ENCODE results near the gene ITGB8. TPM values are rescaled to one million over a fixed set of nuclear protein-coding genes. Genes with fewer than 3 reads are reported as not detected.

The ITGB8 gene
- total RNA-seq, 2 donors from 2014 or later: 9.5 to 11.9 TPM

DNA sequence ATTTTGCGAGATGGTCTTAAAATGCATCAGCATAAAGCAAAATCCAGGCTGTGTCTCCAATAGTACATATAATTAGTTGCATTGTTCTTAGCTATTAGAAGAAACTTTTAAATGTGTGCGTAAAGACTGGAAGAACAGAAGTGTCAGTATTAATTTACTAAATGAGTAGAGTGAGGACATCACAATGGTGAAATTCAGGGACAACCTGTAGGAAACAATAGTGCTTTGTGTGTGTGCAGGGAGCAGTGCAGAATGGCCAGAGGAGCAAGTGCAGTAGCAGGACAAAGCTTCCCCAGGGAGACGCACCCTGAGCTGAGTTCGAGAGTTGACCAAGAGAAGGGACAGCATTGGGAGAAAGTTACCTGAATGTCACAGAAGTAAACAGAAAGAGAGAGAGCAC is 13.7 kb downstream of the ITGB8 start:
- DNase-seq (ENCODE audit: low spot score) (no peak), ATAC-seq (ENCODE audit: insufficient number of reproducible peaks, low FRiP score, low read depth) (no peak)
- no peaks in the 10 kb centered on the region for H3K9me3 ChIP-seq
- H3K4me3 ChIP-seq: no peak overlapping the region
- H3K36me3 ChIP-seq: no peaks in the 10 kb centered on the region
- no peak overlapping the region for H3K27ac ChIP-seq
- H3K27me3 ChIP-seq (replicated peaks; ENCODE audit: insufficient read depth): no peaks in the 10 kb centered on the region
- H3K4me1 ChIP-seq (ENCODE audit: control insufficient read depth in 1 of 2, low read depth in 2 of 2): no peaks in the 10 kb centered on the region
- TF ChIP-seq, protein P1, sequence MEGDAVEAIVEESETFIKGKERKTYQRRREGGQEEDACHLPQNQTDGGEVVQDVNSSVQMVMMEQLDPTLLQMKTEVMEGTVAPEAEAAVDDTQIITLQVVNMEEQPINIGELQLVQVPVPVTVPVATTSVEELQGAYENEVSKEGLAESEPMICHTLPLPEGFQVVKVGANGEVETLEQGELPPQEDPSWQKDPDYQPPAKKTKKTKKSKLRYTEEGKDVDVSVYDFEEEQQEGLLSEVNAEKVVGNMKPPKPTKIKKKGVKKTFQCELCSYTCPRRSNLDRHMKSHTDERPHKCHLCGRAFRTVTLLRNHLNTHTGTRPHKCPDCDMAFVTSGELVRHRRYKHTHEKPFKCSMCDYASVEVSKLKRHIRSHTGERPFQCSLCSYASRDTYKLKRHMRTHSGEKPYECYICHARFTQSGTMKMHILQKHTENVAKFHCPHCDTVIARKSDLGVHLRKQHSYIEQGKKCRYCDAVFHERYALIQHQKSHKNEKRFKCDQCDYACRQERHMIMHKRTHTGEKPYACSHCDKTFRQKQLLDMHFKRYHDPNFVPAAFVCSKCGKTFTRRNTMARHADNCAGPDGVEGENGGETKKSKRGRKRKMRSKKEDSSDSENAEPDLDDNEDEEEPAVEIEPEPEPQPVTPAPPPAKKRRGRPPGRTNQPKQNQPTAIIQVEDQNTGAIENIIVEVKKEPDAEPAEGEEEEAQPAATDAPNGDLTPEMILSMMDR (IDR thresholded peaks at IDR 0.05): no peak

DNA sequence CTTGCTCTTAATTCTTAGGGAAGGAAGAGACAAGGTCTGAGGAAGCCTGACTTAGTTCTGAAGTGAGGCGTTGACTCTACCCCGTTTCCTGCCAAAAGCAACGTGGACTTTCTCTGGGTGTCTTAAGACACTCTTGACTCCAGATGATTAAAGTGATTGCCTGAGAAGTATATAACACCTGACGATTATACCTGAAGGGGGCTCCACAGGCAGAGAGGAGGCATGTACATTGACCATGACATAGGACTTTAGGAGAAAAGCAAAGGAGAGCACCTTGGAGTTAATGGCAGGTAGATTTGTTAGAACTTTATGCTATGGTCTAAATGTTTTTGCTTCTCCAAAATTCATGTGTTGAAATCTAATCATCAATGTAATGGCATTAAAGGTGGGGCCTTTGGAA is 15.9 kb downstream of the ITGB8 start:
- TF ChIP-seq, protein P1 (IDR thresholded peaks at IDR 0.05): no peak

DNA sequence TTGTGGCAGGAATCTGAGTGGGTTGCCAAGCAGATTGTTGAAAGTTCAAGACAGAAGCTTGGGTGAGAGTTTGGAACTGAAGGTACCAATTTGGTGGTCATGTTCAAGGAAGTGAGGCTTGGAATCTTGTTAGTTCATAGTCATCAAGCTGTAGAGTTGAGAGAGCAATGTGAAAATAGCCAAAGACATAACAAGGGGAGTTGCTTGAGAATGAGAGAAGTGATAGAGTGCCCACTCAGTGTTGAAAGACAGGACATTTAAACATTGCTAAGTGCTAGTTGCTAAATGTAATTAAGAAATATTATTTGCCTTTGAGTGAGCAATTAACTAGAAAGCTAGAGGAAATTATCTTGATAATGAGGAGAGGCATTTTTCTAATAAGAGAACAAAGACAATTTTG is 17.0 kb downstream of the ITGB8 start:
- no peaks in the 10 kb centered on the region for H3K27me3 ChIP-seq (replicated peaks; ENCODE audit: insufficient read depth)
- TF ChIP-seq, protein P1 (IDR thresholded peaks at IDR 0.05): no peak
- no peaks in the 10 kb centered on the region for H3K36me3 ChIP-seq
- H3K9me3 ChIP-seq: no peaks in the 10 kb centered on the region
- ATAC-seq (ENCODE audit: insufficient number of reproducible peaks, low FRiP score, low read depth): no peak
- no peak overlapping the region for H3K27ac ChIP-seq
- H3K4me3 ChIP-seq: no peak overlapping the region
- DNase-seq (ENCODE audit: low spot score): no peak
- H3K4me1 ChIP-seq (ENCODE audit: control insufficient read depth in 1 of 2, low read depth in 2 of 2): peaks cover 13 to 28% of the 10 kb centered on the region in 2 donors

More for the DNA sequence above, 15.9 kb downstream of the ITGB8 start:
- ATAC-seq (ENCODE audit: insufficient number of reproducible peaks, low FRiP score, low read depth) (no peak), DNase-seq (ENCODE audit: low spot score) (no peak)
- peaks cover 7 to 18% of the 10 kb centered on the region in 2 donors for H3K4me1 ChIP-seq (ENCODE audit: control insufficient read depth in 1 of 2, low read depth in 2 of 2)
- H3K9me3 ChIP-seq: no peaks in the 10 kb centered on the region
- H3K36me3 ChIP-seq: no peaks in the 10 kb centered on the region
- no peak overlapping the region for H3K27ac ChIP-seq
- H3K27me3 ChIP-seq (replicated peaks; ENCODE audit: insufficient read depth): no peaks in the 10 kb centered on the region
- no peak overlapping the region for H3K4me3 ChIP-seq

DNA sequence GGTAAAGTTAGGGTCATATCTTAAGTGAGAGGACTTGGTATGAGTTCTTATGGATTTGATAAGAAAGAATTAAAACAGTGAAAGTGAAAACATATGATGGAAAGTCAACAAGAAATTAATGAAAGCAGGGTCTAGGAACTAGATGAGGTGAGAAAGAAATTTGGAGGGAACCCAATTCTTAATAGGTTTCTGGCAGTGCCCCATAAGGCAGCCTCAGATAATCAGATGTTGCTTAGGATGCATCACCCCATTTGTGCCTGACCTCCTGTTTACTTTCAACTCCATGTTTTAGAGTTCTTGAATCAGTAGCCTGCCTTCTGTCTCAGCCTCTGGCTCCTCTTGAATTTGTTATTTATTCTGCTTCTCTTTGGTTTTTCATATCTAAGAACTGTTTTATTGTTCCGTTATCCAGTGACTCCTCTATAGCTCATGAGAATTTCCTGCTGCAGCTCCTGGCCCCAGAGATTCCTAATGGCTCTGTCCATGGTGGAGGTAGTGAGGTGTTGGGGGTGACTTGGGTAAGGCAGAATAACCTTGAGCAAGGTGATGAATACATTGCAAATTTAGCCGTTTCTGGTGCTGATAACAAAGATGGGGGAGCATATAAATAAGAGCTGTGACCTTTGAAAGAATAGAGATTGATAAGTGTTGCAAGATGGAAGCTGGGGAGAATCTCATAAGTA is 17.6 kb downstream of the ITGB8 start:
- no peaks in the 10 kb centered on the region for H3K27me3 ChIP-seq (replicated peaks; ENCODE audit: insufficient read depth)
- no peaks in the 10 kb centered on the region for H3K9me3 ChIP-seq
- no peaks in the 10 kb centered on the region for H3K36me3 ChIP-seq
- DNase-seq (ENCODE audit: low spot score): no peak
- no peak for ATAC-seq (ENCODE audit: insufficient number of reproducible peaks, low FRiP score, low read depth)
- no peak overlapping the region for H3K27ac ChIP-seq
- H3K4me3 ChIP-seq: no peak overlapping the region
- H3K4me1 ChIP-seq (ENCODE audit: control insufficient read depth in 1 of 2, low read depth in 2 of 2): peaks cover 13 to 28% of the 10 kb centered on the region in 2 donors
- TF ChIP-seq, protein P1 (IDR thresholded peaks at IDR 0.05): no peak

DNA sequence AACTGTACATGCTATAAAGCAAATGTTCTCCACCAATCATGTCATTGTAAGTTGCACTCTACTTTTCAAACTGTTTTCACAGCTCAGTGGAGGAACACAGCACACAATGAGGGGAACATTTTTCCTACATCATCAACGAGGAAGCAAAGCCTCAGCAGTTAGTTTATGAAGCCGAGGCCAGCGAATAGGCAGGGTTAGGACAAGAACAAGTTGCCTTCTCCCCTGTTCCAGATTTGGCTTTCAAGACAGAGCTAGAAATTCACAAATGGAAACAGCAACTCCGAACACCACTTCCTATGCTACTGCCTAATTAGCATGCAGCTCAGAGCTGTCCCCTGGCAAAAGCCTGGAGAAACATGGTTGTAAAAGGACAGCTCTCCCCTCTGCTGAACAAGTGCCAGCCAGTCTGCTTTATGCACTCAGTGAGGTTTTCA is 19.8 kb downstream of the ITGB8 start:
- no peak for ATAC-seq (ENCODE audit: insufficient number of reproducible peaks, low FRiP score, low read depth)
- Histone ChIP-seq H3K4me1 (ENCODE audit: control insufficient read depth in 1 of 2, low read depth in 2 of 2) (peaks cover 13 to 28% of the 10 kb centered on the region in 2 donors), H3K27me3 (replicated peaks; ENCODE audit: insufficient read depth) (no peaks in the 10 kb centered on the region), H3K36me3 (no peaks in the 10 kb centered on the region), H3K27ac (peak overlapping the region in 1 of 2 donors; percentile 29), H3K9me3 (no peaks in the 10 kb centered on the region), H3K4me3 (peak overlapping the region; percentile 1)
- TF ChIP-seq, protein P1 (IDR thresholded peaks at IDR 0.05): no peak
- no peak for DNase-seq (ENCODE audit: low spot score)

Data from thoracic aorta (tissue), 2 donors.